ENCODE results near the gene CDO1.

GRCh38 chr5:115818821-115819220, 2.4 kb upstream of the CDO1 start:
- no peak for TF ChIP-seq CTCF (IDR thresholded peaks at IDR 0.05; ENCODE audit: insufficient read depth, low read length)
- TF ChIP-seq SPI1 (IDR thresholded peaks at IDR 0.05; ENCODE audit: borderline replicate concordance, low read depth): no peak

Data from HL-60 (cell line).